ENCODE data around the gene STEAP1B.

STEAP1B gene

DNA sequence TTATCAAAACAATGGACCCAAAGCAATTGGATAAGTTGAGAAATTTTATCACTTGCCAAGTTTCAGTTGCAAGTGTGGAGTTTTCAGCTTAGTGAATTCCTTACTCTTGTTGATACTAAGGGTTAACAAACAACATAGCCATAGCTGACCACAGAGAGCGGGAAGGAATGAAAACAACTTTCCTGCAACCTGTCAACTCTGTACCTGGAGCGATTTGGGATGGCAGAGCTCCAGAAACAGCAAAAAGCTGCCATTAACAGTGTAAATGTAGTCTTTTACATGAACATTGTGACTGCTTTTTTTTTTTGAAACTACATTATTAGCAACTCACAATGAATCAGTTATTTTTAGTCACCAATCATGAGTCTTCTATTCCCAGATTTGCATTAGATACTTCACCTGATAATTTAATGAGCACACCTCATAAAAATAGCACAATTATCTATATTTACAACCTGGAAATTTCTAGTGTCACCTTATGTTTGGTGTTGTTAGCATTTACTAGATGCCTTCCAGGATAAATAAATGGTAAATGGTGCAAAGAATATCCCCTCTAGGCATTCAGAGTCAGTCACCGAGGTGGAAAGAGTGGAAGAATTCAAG lies 95.5 kb downstream of the STEAP1B start:
- no peak overlapping the region for H3K4me3 ChIP-seq (ENCODE audit: low read depth in 1 of 2, low read length in 2 of 2)
- no peaks in the 10 kb centered on the region for H3K4me1 ChIP-seq (ENCODE audit: insufficient read depth, low read length)
- no peak overlapping the region for H3K27ac ChIP-seq (ENCODE audit: low read depth, low read length)
- H3K9me3 ChIP-seq (ENCODE audit: low read length): no peaks in the 10 kb centered on the region
- H3K9ac ChIP-seq (ENCODE audit: low read length): no peak overlapping the region
- H3K36me3 ChIP-seq (ENCODE audit: insufficient read depth, low read length): no peaks in the 10 kb centered on the region
- H3K27me3 ChIP-seq (ENCODE audit: control insufficient read depth in 1 of 2, insufficient read depth in 2 of 2, low read length in 2 of 2): no peaks in the 10 kb centered on the region

- no peak overlapping the region for H3K9ac ChIP-seq (ENCODE audit: low read length)
- H3K4me1 ChIP-seq (ENCODE audit: insufficient read depth, low read length): no peaks in the 10 kb centered on the region
- no peaks in the 10 kb centered on the region for H3K9me3 ChIP-seq (ENCODE audit: low read length)
- H3K27me3 ChIP-seq (ENCODE audit: control insufficient read depth in 1 of 2, insufficient read depth in 2 of 2, low read length in 2 of 2): no peaks in the 10 kb centered on the region
- H3K36me3 ChIP-seq (ENCODE audit: insufficient read depth, low read length): no peaks in the 10 kb centered on the region
- no peak overlapping the region for H3K27ac ChIP-seq (ENCODE audit: low read depth, low read length)
- H3K4me3 ChIP-seq (ENCODE audit: low read depth in 1 of 2, low read length in 2 of 2): no peak overlapping the region
Observed at GRCh38 chr7:22403344-22403743, 96.6 kb downstream of the STEAP1B start.

DNA sequence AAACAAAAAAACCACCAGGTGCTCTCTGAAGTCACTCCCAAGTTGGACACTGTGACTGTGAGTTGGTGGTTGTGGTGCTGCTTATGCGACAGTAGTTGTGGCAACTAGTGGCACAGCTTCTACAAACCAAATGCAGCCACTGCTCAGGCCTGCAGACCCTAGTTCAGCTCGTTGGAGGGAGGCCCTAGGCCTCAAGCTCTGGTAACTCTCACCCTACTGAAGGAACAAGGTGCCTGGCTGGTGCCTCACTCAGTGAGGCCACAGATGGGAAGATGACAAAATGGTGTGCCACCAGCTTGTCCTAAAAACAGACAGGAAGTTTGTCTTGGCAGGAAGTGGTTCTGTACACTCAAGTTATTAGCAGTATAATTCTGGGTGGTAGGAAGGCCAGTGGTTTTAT lies 97.7 kb downstream of the STEAP1B start:
- Histone ChIP-seq H3K9ac (ENCODE audit: low read length) (no peak overlapping the region), H3K4me1 (ENCODE audit: insufficient read depth, low read length) (no peaks in the 10 kb centered on the region), H3K4me3 (ENCODE audit: low read depth in 1 of 2, low read length in 2 of 2) (no peak overlapping the region), H3K36me3 (ENCODE audit: insufficient read depth, low read length) (no peaks in the 10 kb centered on the region), H3K27ac (ENCODE audit: low read depth, low read length) (no peak overlapping the region), H3K27me3 (ENCODE audit: control insufficient read depth in 1 of 2, insufficient read depth in 2 of 2, low read length in 2 of 2) (no peaks in the 10 kb centered on the region), H3K9me3 (ENCODE audit: low read length) (no peaks in the 10 kb centered on the region)

- Histone ChIP-seq H3K27me3 (ENCODE audit: control insufficient read depth in 1 of 2, insufficient read depth in 2 of 2, low read length in 2 of 2) (no peaks in the 10 kb centered on the region), H3K9ac (ENCODE audit: low read length) (no peak overlapping the region), H3K4me3 (ENCODE audit: low read depth in 1 of 2, low read length in 2 of 2) (no peak overlapping the region), H3K36me3 (ENCODE audit: insufficient read depth, low read length) (no peaks in the 10 kb centered on the region), H3K9me3 (ENCODE audit: low read length) (no peaks in the 10 kb centered on the region), H3K4me1 (ENCODE audit: insufficient read depth, low read length) (no peaks in the 10 kb centered on the region), H3K27ac (ENCODE audit: low read depth, low read length) (no peak overlapping the region)
Observed at GRCh38 chr7:22400936-22401553, 98.9 kb downstream of the STEAP1B start.

DNA sequence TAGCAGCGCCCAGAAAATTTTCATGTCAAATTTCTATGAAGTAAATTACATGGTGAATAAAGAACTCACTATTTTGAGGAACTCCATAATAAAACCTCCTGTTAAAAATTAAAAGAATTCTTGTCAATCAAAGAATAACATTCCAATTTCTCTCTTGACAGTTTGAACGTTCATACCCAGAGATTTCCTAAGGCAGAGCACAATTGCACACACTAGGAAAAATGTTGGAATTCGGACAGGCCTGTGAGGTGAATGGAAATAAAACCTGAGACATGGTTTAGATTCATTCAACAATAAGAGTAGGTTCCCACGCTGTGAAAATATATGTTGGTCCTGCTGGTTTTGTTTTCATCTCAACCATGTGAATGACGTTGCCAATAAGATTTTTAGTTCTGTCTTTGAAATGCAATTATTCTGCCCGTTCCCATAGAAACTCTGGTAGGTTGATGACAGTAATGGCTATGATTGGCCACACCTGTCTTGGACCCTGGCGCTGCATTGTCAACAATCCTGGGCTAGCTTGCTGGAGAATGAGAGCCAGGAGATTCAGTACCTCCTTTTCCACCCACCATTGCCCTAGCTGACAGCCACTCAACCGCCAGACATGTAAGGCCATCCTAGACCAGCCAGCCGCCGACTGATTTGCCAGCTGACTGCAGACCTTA lies 99.7 kb downstream of the STEAP1B start:
- Histone ChIP-seq H3K9ac (ENCODE audit: low read length) (no peak overlapping the region), H3K4me1 (ENCODE audit: insufficient read depth, low read length) (no peaks in the 10 kb centered on the region), H3K36me3 (ENCODE audit: insufficient read depth, low read length) (no peaks in the 10 kb centered on the region), H3K27ac (ENCODE audit: low read depth, low read length) (no peak overlapping the region), H3K9me3 (ENCODE audit: low read length) (no peaks in the 10 kb centered on the region), H3K4me3 (ENCODE audit: low read depth in 1 of 2, low read length in 2 of 2) (no peak overlapping the region), H3K27me3 (ENCODE audit: control insufficient read depth in 1 of 2, insufficient read depth in 2 of 2, low read length in 2 of 2) (no peaks in the 10 kb centered on the region)

GRCh38 chr7:22399546-22399945 lies 100.4 kb downstream of the STEAP1B start:
- Histone ChIP-seq H3K4me1 (ENCODE audit: insufficient read depth, low read length) (no peaks in the 10 kb centered on the region), H3K9ac (ENCODE audit: low read length) (no peak overlapping the region), H3K9me3 (ENCODE audit: low read length) (no peaks in the 10 kb centered on the region), H3K4me3 (ENCODE audit: low read depth in 1 of 2, low read length in 2 of 2) (no peak overlapping the region), H3K36me3 (ENCODE audit: insufficient read depth, low read length) (no peaks in the 10 kb centered on the region), H3K27me3 (ENCODE audit: control insufficient read depth in 1 of 2, insufficient read depth in 2 of 2, low read length in 2 of 2) (no peaks in the 10 kb centered on the region), H3K27ac (ENCODE audit: low read depth, low read length) (no peak overlapping the region)

GRCh38 chr7:22399091-22399490 lies 100.9 kb downstream of the STEAP1B start:
- Histone ChIP-seq H3K27me3 (ENCODE audit: control insufficient read depth in 1 of 2, insufficient read depth in 2 of 2, low read length in 2 of 2) (no peaks in the 10 kb centered on the region), H3K4me3 (ENCODE audit: low read depth in 1 of 2, low read length in 2 of 2) (no peak overlapping the region), H3K9ac (ENCODE audit: low read length) (no peak overlapping the region), H3K27ac (ENCODE audit: low read depth, low read length) (no peak overlapping the region), H3K4me1 (ENCODE audit: insufficient read depth, low read length) (no peaks in the 10 kb centered on the region), H3K36me3 (ENCODE audit: insufficient read depth, low read length) (no peaks in the 10 kb centered on the region), H3K9me3 (ENCODE audit: low read length) (no peaks in the 10 kb centered on the region)

GRCh38 chr7:22397981-22398380 lies 102.0 kb downstream of the STEAP1B start:
- H3K27me3 ChIP-seq (ENCODE audit: control insufficient read depth in 1 of 2, insufficient read depth in 2 of 2, low read length in 2 of 2): no peaks in the 10 kb centered on the region
- no peaks in the 10 kb centered on the region for H3K9me3 ChIP-seq (ENCODE audit: low read length)
- H3K36me3 ChIP-seq (ENCODE audit: insufficient read depth, low read length): no peaks in the 10 kb centered on the region
- H3K27ac ChIP-seq (ENCODE audit: low read depth, low read length): no peak overlapping the region
- H3K4me1 ChIP-seq (ENCODE audit: insufficient read depth, low read length): no peaks in the 10 kb centered on the region
- no peak overlapping the region for H3K4me3 ChIP-seq (ENCODE audit: low read depth in 1 of 2, low read length in 2 of 2)
- H3K9ac ChIP-seq (ENCODE audit: low read length): no peak overlapping the region

GRCh38 chr7:22395222-22395621 lies 104.8 kb downstream of the STEAP1B start:
- H3K9me3 ChIP-seq (ENCODE audit: low read length): no peaks in the 10 kb centered on the region
- no peak overlapping the region for H3K27ac ChIP-seq (ENCODE audit: low read depth, low read length)
- no peak overlapping the region for H3K4me3 ChIP-seq (ENCODE audit: low read depth in 1 of 2, low read length in 2 of 2)
- no peaks in the 10 kb centered on the region for H3K27me3 ChIP-seq (ENCODE audit: control insufficient read depth in 1 of 2, insufficient read depth in 2 of 2, low read length in 2 of 2)
- no peaks in the 10 kb centered on the region for H3K36me3 ChIP-seq (ENCODE audit: insufficient read depth, low read length)
- H3K4me1 ChIP-seq (ENCODE audit: insufficient read depth, low read length): no peaks in the 10 kb centered on the region
- no peak overlapping the region for H3K9ac ChIP-seq (ENCODE audit: low read length)

DNA sequence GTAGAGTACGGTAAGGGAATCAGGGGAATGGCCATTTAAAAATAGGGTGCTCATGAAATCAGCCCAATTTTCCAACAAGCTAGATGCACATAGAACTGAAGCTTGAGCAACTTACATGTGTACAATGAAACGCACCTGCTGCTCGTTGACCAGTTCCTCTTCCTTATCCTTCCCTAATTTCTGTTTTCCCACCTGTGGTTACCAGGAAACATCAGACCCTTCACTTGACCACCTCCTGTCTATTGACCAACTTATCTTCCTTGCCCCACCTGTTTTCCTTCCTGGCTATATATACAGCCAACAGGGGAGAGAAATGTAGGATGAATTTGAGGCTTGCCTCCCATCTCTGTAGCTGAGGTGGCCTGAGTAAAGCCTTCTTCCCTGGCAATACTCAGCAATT lies 105.2 kb downstream of the STEAP1B start:
- Histone ChIP-seq H3K9ac (ENCODE audit: low read length) (no peak overlapping the region), H3K27me3 (ENCODE audit: control insufficient read depth in 1 of 2, insufficient read depth in 2 of 2, low read length in 2 of 2) (no peaks in the 10 kb centered on the region), H3K9me3 (ENCODE audit: low read length) (no peaks in the 10 kb centered on the region), H3K36me3 (ENCODE audit: insufficient read depth, low read length) (no peaks in the 10 kb centered on the region), H3K27ac (ENCODE audit: low read depth, low read length) (no peak overlapping the region), H3K4me3 (ENCODE audit: low read depth in 1 of 2, low read length in 2 of 2) (no peak overlapping the region), H3K4me1 (ENCODE audit: insufficient read depth, low read length) (no peaks in the 10 kb centered on the region)

- Histone ChIP-seq H3K27ac (ENCODE audit: low read depth, low read length) (no peak overlapping the region), H3K9me3 (ENCODE audit: low read length) (no peaks in the 10 kb centered on the region), H3K4me1 (ENCODE audit: insufficient read depth, low read length) (no peaks in the 10 kb centered on the region), H3K9ac (ENCODE audit: low read length) (no peak overlapping the region), H3K4me3 (ENCODE audit: low read depth in 1 of 2, low read length in 2 of 2) (no peak overlapping the region), H3K36me3 (ENCODE audit: insufficient read depth, low read length) (no peaks in the 10 kb centered on the region), H3K27me3 (ENCODE audit: control insufficient read depth in 1 of 2, insufficient read depth in 2 of 2, low read length in 2 of 2) (no peaks in the 10 kb centered on the region)
Observed at GRCh38 chr7:22393913-22394729, 105.9 kb downstream of the STEAP1B start.
